ENCODE measurements around the gene ZNF536. TPM values are rescaled to one million over a fixed set of nuclear protein-coding genes. Genes with fewer than 3 reads are reported as not detected.
A peak's percentile ranks its signal among the peaks of the same experiment; 100 is the strongest.

ZNF536 gene
- total RNA-seq (2011; cell fraction: chromatin; rRNA removed; ENCODE audit: low replicate concordance), result not detected in 2 replicates
- not detected in 2 replicates for total RNA-seq (2011; cell fraction: nucleolus; rRNA removed)
- total RNA-seq (2011; cell fraction: nucleoplasm; rRNA removed), result not detected in 2 replicates
- total RNA-seq (2014; rRNA removed) (not detected in 2 replicates), total RNA-seq (2014; rRNA removed; fragmentation: Illumina TruSeq; extraction: Trizol) (not detected in 2 replicates), total RNA-seq (2015; rRNA removed; fragmentation: Illumina TruSeq; extraction: Trizol) (not detected in 2 replicates), total RNA-seq (2021) (not detected in 2 replicates), polyA plus RNA-seq (2011; rRNA removed) (not detected in 2 replicates), polyA plus RNA-seq (2014; fragmentation: Illumina TruSeq; extraction: Trizol) (not detected in 2 replicates), polyA plus RNA-seq (2014; fragmentation: Nextera tagmentation; extraction: Ambion mirVana) (not detected), polyA plus RNA-seq (2014; rRNA removed) (not detected in 2 replicates), polyA minus RNA-seq (2011; rRNA and poly(A)+ RNA removed) (not detected in 2 replicates), Bru-seq, nascent RNA (percentile 0 among the genes with signal in this experiment), BruChase-seq, experiment 1, labeled RNA remaining after a 2-hour chase (not detected), BruChase-seq, experiment 2, labeled RNA remaining after a 6-hour chase (percentile 0 among the genes with signal in this experiment)
- not detected in 2 replicates for polyA plus RNA-seq (2011; cell fraction: cytosol; rRNA removed)
- polyA plus RNA-seq (2011; cell fraction: nucleus; rRNA removed), result not detected in 2 replicates
- polyA plus RNA-seq (2012), result 0.04 TPM in 1 of 2 replicates, not detected in the other
- polyA minus RNA-seq (2011; cell fraction: cytosol; rRNA and poly(A)+ RNA removed), result not detected in 2 replicates
- polyA minus RNA-seq (2011; cell fraction: nucleus; rRNA and poly(A)+ RNA removed), result not detected in 2 replicates
- long read RNA-seq, experiment 1, result 0 reads
- long read RNA-seq, experiment 2, result 0 reads
- long read RNA-seq, experiment 3, result 0 reads

DNA sequence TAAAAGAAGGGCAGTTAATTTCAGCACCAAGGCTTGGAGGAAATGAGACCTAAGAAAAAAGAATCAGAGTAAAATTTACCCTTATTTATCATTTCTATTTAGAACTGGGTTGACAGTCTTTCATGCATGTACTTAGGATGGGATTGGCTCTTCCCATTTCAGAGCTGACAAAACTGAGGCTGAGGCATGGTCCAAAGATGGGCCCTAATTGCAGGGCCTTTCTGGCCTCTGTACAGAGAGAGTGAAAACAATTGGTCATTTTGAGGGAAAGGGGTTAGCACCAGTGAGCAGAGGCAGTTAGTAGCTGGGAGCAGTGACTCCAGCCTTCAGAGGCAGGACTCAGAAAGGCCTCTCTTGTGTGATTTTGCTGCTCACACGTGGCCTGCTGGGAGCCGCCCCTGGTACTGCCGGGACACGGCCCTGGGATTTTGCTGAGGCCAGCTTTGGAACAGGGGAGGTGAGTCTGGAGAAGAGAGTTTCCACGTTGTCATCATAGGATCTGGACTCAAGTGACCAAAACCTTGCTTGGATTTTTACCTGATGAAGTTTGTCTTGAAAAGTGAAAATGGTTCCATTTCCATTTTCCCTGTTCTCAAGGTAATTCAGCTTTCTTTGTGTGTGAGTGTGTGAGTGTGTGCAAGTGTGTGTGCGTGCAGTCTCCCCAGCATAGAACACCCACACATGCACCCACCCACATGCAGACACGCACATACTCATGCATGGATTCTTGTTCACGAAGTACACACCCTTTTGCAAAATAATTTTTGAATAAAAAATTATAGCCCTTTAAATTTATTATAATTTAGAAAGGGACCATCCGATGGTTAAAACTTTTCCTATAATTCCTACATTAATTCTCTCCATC, at the start of gene ZNF536:
ZNF536 (plus strand) TSS at position 425 of the 865 bp plus-strand sequence. CDS start 71,179 bp downstream, outside the sequence.
- H3K9me1 ChIP-seq (ENCODE audit: control insufficient read depth, insufficient read depth, low read length), result no peaks in the 10 kb centered on the region
- no peak for DNase-seq (ENCODE audit: extremely low read depth in 1 of 4, low spot score in 3 of 4)
- BruUV-seq (replicated peaks), result no TSS peak
- H3K4me2 ChIP-seq (ENCODE audit: insufficient read depth, low read length), result no peak within 1 kb of the TSS
- no peak within 1 kb of the TSS for H3K4me3 ChIP-seq
- POLR2A ChIA-PET, result interaction anchor here (0.5 to 0.7 kb wide), 3 partner anchors 12 to 505 kb away, joined by 3 read pairs; no protein-coding TSS in a partner anchor
- no peak within 1 kb of the TSS for H2AFZ ChIP-seq (ENCODE audit: low read depth, low read length)
- no peaks in the 10 kb centered on the region for H3K36me3 ChIP-seq (ENCODE audit: control insufficient read depth, insufficient read depth, low read length)
- H3K4me1 ChIP-seq (replicated peaks in 1 of 2; ENCODE audit: control insufficient read depth in 2 of 2, insufficient read depth in 2 of 2, low read length in 2 of 2), result peaks cover 0 to 7% of the 10 kb centered on the region in 2 experiments; a peak in 1 of 5 replicates
- H3K27me3 ChIP-seq (ENCODE audit: control insufficient read depth in 2 of 2, insufficient read depth in 2 of 2, low read length in 2 of 2), result peaks cover 0 to 38% of the 10 kb centered on the region in 2 experiments; a peak in 4 of 5 replicates
- CTCF ChIA-PET (ENCODE audit: low intra/inter-chr PET ratio), result no interaction called here
- no peak within 1 kb of the TSS for H3K27ac ChIP-seq (ENCODE audit: extremely low read depth, low read depth, low read length)
- no peak within 1 kb of the TSS for H3K9ac ChIP-seq (ENCODE audit: insufficient read depth in 1 of 2, low read depth in 2 of 2, low read length in 2 of 2)
- no peaks in the 10 kb centered on the region for H3K9me3 ChIP-seq (replicated peaks; ENCODE audit: control insufficient read depth, insufficient read depth, low read depth, low read length)
- intact Hi-C loops (cut with micrococcal nuclease) (no loop called here), in situ Hi-C loops (cut with MboI) (no loop called here)
- ATAC-seq, result no peak
- no peak for FAIRE-seq
- H4K20me1 ChIP-seq (replicated peaks; ENCODE audit: control insufficient read depth, insufficient read depth, low read length), result peaks cover 8% of the 10 kb centered on the region
- no peaks in the 10 kb centered on the region for H3K79me2 ChIP-seq (ENCODE audit: control insufficient read depth, insufficient read depth, low read length)
- 0% methylated on average over 9 of the region's 9 CpGs for WGBS (ENCODE audit: insufficient coverage, low coverage, missing lambda C conversion rate)
- TF ChIP-seq ZNF57 (CRISPR knock-in tag; IDR thresholded peaks at IDR 0.05), result no peak
- TF ChIP-seq NFIX (CRISPR knock-in tag; IDR thresholded peaks at IDR 0.05; ENCODE audit: low read depth), result no peak
- TF ChIP-seq IRF2 (CRISPR knock-in tag; IDR thresholded peaks at IDR 0.05), result no peak
- TF ChIP-seq STAT5B (CRISPR knock-in tag; IDR thresholded peaks at IDR 0.05), result no peak
- TF ChIP-seq RAD21 (CRISPR knock-in tag; conservative IDR thresholded peaks at IDR 0.05 in 1 of 2, IDR thresholded peaks at IDR 0.05 in 1 of 2), result no peak
- no peak for TF ChIP-seq FIP1L1 (IDR thresholded peaks at IDR 0.05; ENCODE audit: low read depth, low read length, poor library complexity, severe bottlenecking)
- no peak for TF ChIP-seq ZBTB49 (CRISPR knock-in tag; IDR thresholded peaks at IDR 0.05; ENCODE audit: borderline replicate concordance)
- no peak for TF ChIP-seq CBX3 (IDR thresholded peaks at IDR 0.05; ENCODE audit: borderline replicate concordance in 1 of 2, low read length in 2 of 2)
- no peak for TF ChIP-seq ZNF217 (CRISPR knock-in tag; IDR thresholded peaks at IDR 0.05)
- TF ChIP-seq ZZZ3 (IDR thresholded peaks at IDR 0.05), result no peak
- TF ChIP-seq, protein P1, sequence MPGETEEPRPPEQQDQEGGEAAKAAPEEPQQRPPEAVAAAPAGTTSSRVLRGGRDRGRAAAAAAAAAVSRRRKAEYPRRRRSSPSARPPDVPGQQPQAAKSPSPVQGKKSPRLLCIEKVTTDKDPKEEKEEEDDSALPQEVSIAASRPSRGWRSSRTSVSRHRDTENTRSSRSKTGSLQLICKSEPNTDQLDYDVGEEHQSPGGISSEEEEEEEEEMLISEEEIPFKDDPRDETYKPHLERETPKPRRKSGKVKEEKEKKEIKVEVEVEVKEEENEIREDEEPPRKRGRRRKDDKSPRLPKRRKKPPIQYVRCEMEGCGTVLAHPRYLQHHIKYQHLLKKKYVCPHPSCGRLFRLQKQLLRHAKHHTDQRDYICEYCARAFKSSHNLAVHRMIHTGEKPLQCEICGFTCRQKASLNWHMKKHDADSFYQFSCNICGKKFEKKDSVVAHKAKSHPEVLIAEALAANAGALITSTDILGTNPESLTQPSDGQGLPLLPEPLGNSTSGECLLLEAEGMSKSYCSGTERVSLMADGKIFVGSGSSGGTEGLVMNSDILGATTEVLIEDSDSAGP (CRISPR knock-in tag; IDR thresholded peaks at IDR 0.05), result no peak
- no peak for TF ChIP-seq PHF20 (IDR thresholded peaks at IDR 0.05; ENCODE audit: partially characterized antibody)
- TF ChIP-seq HEY1 (CRISPR knock-in tag; IDR thresholded peaks at IDR 0.05; ENCODE audit: borderline replicate concordance), result no peak
